ENCODE data around the gene P2RX3.
A peak's percentile ranks its signal among the peaks of the same experiment; 100 is the strongest.

P2RX3 gene

DNA sequence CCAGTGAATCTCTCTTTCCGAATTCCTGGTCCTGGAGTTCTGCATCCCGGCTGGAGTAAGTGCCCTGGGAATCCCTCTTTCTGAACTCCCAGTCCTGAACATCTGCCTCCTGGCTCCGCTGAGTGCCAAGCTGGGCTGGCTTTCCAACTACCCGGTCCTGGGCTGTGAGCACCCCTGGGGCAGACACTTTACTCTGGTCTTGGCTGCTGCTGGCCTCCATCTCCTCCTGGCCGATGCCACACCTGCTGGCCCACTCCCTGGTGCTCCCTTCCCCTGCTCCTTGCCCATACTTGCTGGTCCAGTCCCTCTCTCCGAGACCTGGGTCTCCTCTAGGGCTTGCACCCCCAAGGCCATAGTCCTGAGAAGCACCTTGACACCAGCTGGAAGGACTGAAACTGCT is 28.1 kb upstream of the P2RX3 start:
- no peak for DNase-seq (ENCODE audit: low read depth in 2 of 2)

DNA sequence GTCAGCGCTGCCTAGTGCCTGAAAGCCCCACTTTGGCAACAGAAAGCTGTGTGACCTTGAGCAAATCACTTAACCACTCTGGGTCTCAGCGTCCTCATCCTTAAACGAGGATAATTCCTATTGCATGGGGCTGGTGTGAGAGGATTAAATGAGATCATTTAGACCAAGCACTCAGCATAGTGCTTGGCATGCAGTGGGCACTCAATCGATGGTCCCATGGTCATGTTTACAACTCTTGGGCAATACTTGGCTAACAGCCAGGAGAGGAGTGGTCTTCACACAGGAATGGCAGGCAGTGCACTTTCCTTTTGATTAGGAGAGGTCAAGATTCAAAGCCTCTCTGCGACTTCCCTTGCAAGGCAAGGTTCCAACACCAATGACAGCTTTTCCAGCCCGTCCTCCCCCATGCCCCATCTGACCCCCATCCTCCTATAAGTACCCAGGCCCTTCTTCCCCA is 27.5 kb upstream of the P2RX3 start:
- DNase-seq (ENCODE audit: low read depth in 2 of 2): no peak

- peak; percentile 56 to 69 for DNase-seq (ENCODE audit: low read depth in 2 of 2)
Measured at GRCh38 chr11:57311109-57311936, 26.8 kb upstream of the P2RX3 start.

DNA sequence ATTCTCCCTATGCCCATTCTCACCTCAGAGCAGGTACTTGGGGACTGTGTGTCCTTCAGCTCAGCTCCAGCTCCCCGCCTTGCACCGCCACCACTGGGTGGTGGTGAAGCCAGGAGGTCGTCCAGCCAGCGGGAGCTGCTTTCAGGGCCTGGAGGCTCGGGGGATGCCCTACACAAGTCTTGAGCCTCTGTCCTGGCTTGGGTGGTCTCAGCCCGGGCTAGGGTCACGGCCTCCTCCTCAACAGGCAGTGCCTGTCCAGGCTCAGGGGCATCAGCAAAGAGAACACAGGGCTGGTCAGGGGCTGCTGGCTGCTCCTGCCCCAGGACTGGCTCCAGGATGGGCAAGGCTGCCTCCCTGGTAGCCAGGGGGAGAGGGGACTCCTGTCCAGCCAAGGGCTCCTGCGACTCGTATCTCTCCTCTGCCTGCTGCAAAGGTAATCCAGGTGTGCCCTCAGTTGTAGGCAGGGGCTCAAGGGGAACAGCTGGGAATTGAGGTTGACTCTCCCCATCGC is 25.6 kb upstream of the P2RX3 start:
- no peak for DNase-seq (ENCODE audit: low read depth in 2 of 2)

DNA sequence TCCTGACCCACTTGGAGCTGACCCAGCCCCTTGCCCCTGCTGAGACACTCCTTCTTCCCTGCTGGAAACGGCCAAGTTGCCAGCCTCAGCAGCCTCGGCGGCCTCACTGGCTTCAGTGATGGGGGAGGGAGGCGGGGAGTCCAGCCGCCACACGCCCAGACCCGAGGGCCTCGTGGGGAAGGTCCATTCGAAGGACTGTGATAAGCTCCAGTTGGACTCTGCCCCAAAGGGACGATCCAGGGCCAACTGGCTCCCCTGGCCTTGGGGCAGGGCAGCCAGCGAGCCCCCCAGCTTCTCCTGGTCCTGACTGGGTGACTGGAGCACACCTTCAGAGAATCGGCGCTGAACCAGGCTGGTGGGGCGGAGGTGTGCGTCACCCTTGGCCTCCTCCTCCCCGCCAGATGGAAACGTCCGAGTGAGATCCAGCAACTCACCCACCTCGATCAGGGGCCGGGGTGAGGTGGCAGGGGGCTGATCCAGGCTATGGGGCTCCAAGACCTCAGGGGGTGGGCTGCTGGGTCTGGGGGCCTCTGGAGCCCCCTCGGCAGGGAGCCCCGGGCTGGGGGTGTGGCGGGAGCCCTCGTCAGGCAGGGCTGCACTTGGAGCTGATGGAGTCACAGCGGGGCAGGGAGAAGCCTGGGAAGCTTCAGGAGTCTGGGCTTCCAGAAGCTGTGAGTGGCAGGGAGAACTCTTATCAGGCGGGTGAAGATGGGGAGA is 24.9 kb upstream of the P2RX3 start:
- no peak for DNase-seq (ENCODE audit: low read depth in 2 of 2)

DNA sequence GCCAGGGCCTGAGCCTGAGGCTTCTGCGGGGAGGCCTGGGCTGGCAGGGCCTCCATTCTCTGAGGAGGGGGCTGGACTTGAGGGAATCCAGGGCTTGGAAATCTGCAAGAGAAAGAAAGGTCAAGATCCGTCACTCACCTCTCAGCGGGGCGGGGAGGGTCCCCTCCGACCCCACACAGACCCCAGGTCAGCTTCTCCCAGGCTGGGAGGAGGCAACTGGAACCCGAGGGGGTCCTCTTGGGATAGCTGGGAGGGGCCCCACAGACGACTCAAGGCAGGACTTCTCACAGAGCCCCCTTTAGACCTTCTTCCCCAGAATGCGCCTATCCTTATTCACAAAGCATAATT is 24.4 kb upstream of the P2RX3 start:
- DNase-seq (ENCODE audit: low read depth in 2 of 2): no peak

GRCh38 chr11:57314221-57314973 is 23.8 kb upstream of the P2RX3 start:
- DNase-seq (ENCODE audit: low read depth in 2 of 2): no peak

- DNase-seq (ENCODE audit: low read depth in 2 of 2): no peak
Measured at GRCh38 chr11:57315491-57315890, 22.7 kb upstream of the P2RX3 start.

DNA sequence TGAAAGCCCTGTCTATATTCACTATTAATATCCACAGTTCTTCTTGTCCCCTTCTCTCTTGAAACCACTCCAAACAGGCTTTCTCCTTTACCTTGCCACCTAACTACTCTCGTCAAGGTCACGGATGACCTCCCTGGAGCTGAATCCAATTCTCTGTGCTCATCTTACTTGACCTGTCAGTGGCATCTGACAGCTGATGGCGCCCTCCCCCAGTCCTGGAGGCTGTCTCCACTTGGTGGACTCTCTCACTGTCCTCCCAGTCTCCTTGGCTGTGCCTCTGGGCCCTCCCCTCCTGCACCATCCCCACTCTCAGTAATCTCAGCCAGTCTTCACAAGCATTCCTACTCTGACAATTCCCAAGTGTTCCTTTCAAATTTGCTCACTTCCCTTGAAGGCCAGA is 22.1 kb upstream of the P2RX3 start:
- no peak for DNase-seq (ENCODE audit: low read depth in 2 of 2)

DNA sequence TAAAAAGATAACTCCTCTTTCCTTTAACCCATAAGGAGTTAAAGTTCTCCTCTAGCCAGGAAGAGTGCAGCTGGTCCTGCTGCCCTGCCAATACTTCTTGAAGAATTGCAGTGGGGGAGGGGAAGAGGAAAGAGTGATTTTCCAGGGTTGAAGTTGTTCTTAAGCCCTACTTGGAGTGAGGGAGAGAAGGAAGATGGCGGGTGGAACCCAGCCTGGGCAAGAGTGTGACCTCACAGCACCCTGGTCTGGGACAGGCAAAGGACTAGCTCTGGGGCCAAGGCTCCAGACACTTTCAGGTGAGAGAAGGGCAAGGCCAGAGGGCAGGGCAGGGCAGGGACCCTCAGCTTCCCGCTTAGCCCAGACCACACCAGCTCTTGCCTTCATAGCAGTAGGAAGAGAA is 20.0 kb upstream of the P2RX3 start:
- no peak for DNase-seq (ENCODE audit: low read depth in 2 of 2)

DNA sequence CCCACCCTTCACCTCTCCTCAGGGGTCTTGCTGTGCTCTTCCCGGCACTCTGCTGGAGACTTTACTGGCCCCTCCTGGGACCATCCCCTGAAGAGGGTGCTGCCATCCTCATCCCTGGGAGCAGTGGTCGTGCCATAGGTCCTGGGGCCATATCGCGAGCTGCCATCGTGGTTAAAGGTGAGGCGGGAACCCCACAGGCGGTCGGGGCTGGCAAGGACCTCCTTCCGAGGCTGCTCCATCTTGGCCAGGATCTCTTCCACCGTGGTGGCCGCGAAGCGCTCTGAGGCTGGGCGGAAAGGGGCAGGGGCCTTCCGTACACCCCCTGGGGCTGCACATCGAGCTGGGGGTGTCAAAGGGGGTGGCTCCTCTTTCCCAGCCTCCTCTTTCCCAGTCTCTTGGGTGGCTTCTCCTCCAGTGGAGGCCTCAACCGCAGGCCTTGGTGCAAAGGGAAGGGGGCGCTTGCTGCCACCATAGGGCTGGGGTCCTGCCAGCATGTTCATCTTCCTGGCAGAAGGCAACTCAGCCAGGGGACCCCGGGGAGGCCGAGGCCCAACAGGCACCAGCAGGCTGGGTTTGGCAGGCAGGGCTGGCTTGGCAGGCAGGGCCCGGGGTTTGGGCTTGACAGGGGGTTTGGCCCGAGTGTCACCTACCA is 18.0 kb upstream of the P2RX3 start:
- DNase-seq (ENCODE audit: low read depth in 2 of 2): no peak

DNA sequence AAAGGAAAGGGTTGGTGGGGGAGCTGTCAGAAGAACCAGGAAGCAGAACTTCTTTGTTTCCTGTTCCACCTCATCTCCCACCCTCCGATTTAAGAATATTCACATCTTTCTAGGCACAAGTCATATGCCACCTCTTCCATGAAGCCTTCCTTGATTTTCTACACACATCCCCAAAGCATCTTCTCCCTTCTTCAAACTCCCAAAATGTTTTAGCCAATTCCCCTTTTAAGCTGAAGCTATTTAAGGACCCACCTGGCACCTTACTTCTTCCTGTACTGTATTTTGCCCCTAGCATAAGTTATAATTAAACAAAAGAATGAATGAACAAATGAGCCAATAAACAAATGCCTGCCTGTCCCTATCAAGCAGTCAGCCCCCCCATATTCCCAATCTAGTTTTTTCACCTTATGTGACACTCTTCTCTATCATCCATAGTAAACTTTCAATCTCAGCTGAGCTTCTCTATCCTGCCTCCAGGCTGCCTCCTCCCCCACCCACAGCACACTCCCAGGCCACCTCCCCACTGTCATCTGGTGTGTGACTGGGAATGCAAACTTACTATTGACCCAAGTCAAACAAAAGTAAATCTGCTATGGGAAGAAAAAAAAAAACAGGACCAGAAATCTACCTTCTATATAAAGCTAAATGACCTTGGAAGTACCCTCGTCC is 17.3 kb upstream of the P2RX3 start:
- no peak for DNase-seq (ENCODE audit: low read depth in 2 of 2)

DNA sequence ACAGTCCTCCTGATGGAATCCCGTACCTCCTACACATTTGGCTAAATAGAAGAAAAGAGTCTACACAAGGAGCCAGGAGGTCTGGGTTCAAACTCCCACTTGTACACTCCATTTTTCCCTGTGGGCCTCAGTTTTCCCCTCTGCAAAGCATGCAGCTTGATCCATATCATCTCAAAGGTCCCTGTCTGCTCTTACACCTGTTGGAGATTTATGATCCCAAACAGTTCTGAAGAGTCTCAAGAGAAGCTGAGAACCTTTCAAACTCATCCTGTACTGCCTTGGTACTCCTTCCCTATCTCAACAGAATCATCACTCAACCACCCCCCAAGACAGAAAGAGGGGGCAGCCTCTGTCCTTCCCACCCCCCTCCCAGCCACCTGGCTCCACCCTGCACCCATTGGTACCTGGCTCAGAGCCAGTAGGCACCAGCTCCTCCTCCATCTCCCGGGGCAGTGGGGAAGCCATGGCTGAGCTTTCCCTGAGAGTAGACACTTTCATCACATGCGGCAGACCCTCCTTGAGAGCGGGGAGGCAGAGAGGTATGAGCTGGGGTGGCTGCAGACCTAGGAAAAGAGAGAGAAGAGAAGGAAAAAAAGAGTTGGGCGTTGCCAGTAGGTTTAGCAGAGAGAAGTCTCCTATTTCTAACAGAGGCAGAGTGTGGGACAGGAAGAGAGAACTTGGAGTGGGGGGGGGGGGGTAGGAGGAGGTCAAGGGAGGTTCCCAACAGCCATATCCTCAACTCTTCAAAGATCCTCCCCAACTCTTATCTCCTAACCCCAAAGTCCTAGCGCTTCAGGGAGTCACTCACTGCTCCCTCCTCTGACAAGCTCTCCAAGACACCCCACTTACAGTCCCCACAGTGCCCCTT is 16.5 kb upstream of the P2RX3 start:
- no peak for DNase-seq (ENCODE audit: low read depth in 2 of 2)

DNA sequence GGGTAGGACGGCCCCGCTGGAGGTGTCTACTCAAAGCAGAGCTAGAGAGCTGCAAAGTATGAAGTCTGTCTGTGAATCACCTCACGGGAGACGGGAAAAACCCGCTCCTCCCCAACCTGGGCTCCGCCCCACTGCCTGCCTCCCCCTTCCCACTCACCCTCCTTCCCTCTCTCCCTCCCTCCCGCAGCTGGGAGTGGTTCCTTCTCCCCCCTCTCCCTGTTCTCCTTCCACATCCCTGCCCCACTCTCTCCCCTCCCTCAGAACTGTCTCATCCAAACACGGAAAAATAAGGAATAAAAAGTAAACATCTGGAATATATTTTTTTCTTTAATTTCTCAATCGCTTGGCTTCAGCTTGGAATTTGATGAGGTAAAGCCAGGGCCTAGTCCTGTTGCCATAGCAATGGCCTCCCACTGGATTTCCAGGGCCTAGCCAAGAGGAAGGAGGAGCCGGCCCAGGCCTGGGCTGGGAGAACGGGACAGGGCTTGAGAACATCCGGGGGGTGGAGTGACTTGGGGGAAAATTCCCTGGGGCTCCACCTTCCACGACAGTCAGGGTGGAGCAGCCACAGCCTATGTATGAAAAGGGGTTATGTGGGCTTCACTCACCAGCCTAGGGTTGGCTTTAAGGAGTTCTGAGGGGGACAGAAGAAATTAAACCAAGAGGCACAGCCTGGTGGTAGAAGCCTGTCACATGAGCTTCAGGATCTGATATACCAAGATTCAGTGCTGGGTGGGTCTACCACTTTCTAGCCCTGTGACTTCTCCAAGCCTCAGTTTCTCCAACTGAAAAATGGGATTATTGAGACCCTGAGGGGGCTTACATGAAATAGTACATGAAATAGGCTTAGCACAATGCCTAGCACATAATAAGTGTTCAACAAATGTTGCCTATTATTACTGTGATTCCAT is 15.6 kb upstream of the P2RX3 start:
- no peak for DNase-seq (ENCODE audit: low read depth in 2 of 2)

DNA sequence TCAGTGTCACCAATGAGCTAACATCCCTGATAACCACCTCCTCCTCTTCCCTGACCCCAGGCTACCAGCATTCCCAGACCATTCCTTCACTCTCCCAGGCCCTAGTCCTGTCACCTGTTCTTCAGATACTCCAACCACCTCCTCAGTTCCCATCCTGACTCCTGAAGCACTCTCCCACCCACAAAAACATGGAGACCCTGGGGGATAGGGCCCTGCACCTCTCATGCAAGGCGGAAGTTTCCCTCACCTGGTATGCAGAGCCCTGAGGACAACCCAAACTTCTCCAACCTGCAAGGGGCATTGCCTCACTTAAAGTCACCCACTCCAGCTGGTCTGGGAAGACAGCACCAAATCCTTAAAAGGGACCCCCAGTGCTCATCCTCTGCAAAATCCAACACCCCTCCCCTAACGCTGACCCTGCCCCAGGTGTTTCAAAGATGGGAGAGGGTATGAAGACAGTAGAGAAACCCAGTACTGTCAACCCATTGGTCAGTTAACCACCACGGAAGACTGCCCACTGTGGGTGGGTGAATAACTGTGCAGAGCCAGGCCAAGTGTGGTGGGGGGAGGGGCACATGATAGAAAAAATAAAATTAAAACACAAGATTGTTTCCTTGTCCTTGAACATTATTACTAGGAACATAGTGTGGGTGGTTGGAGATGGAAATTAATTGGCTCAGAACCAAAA is 14.8 kb upstream of the P2RX3 start:
- no peak for DNase-seq (ENCODE audit: low read depth in 2 of 2)

GRCh38 chr11:57323855-57324153 is 14.3 kb upstream of the P2RX3 start:
- DNase-seq (ENCODE audit: low read depth in 2 of 2): no peak

GRCh38 chr11:57324154-57324885 is 13.8 kb upstream of the P2RX3 start:
- DNase-seq (ENCODE audit: low read depth in 2 of 2): no peak

Measured in stimulated activated CD4-positive, alpha-beta T cell treated with anti-CD3 and anti-CD28 coated beads, Interleukin-15, amount 100 ng/mL, for 48 hours (primary cell).